ENCODE measurements around the gene TRIM44.
"Not testable (repeated sequence)": the region's sequence is repeated elsewhere in the genome, so short reads cannot be mapped to it uniquely, and the experiment has no call there.

Gene TRIM44

GRCh38 chr11:35650006-35650405, 12.6 kb upstream of the TRIM44 start:
- TF ChIP-seq ZFX (IDR thresholded peaks at IDR 0.05; ENCODE audit: borderline replicate concordance) (no peak), CTCF (IDR thresholded peaks at IDR 0.05) (no peak)
- H3K27ac ChIP-seq, result no peak overlapping the region

- no peak overlapping the region for H3K27ac ChIP-seq
- no peak for TF ChIP-seq ZFX (IDR thresholded peaks at IDR 0.05; ENCODE audit: borderline replicate concordance)
- no peak for TF ChIP-seq CTCF (IDR thresholded peaks at IDR 0.05)
Observed at GRCh38 chr11:35650467-35650866, 12.1 kb upstream of the TRIM44 start.

GRCh38 chr11:35651263-35651662, 11.3 kb upstream of the TRIM44 start:
- H3K27ac ChIP-seq, result no peak overlapping the region
- TF ChIP-seq CTCF (IDR thresholded peaks at IDR 0.05) (no peak), ZFX (IDR thresholded peaks at IDR 0.05; ENCODE audit: borderline replicate concordance) (no peak)

- not testable (repeated sequence) for H3K27ac ChIP-seq
Observed at GRCh38 chr11:35652786-35653185, 9.8 kb upstream of the TRIM44 start.

GRCh38 chr11:35654711-35655110, 7.9 kb upstream of the TRIM44 start:
- no peak overlapping the region for H3K27ac ChIP-seq
- no peak for TF ChIP-seq CTCF (IDR thresholded peaks at IDR 0.05)
- TF ChIP-seq ZFX (IDR thresholded peaks at IDR 0.05; ENCODE audit: borderline replicate concordance), result no peak

GRCh38 chr11:35655254-35655653, 7.3 kb upstream of the TRIM44 start:
- TF ChIP-seq CTCF (IDR thresholded peaks at IDR 0.05), result no peak
- TF ChIP-seq ZFX (IDR thresholded peaks at IDR 0.05; ENCODE audit: borderline replicate concordance), result no peak
- H3K27ac ChIP-seq, result no peak overlapping the region

- TF ChIP-seq CTCF (IDR thresholded peaks at IDR 0.05), result no peak
- TF ChIP-seq ZFX (IDR thresholded peaks at IDR 0.05; ENCODE audit: borderline replicate concordance), result no peak
- no peak overlapping the region for H3K27ac ChIP-seq
Observed at GRCh38 chr11:35655856-35656255, 6.7 kb upstream of the TRIM44 start.
